Osteocyte (in vitro differentiated cells): ENCODE measurements around the gene ANKRD16. TPM values are rescaled to one million over a fixed set of nuclear protein-coding genes. Genes with fewer than 3 reads are reported as not detected.

Experiments used
- DNase-seq: peaks from one replicate; pipeline ENCODE4 v3.0.0; 2021; ENCODE audit warnings: mixed read lengths; ENCODE audit not compliant: unreplicated experiment; ENCODE audit errors: extremely low spot score
- H3K27ac Mint-ChIP-seq: one replicate; pipeline ENCODE4 v1.8.0; 2021; ENCODE audit warnings: mild to moderate bottlenecking, mixed read lengths; ENCODE audit not compliant: unreplicated experiment
- H3K27me3 Mint-ChIP-seq: one replicate; pipeline ENCODE4 v1.8.0; 2021; ENCODE audit warnings: mixed read lengths; ENCODE audit not compliant: unreplicated experiment
- H3K36me3 Mint-ChIP-seq: one replicate; pipeline ENCODE4 v1.8.0; 2021; ENCODE audit warnings: mixed read lengths; ENCODE audit not compliant: unreplicated experiment
- H3K4me1 Mint-ChIP-seq: one replicate; pipeline ENCODE4 v1.8.0; 2021; ENCODE audit warnings: mixed read lengths; ENCODE audit not compliant: unreplicated experiment
- H3K4me3 Mint-ChIP-seq: one replicate; pipeline ENCODE4 v1.8.0; 2021; ENCODE audit warnings: mild to moderate bottlenecking, moderate library complexity, mixed read lengths; ENCODE audit not compliant: unreplicated experiment
- H3K9me3 Mint-ChIP-seq: one replicate; pipeline ENCODE4 v1.8.0; 2021; ENCODE audit warnings: mixed read lengths; ENCODE audit not compliant: unreplicated experiment
- CTCF ChIP-seq: fragments of 200-600 bp; sonication (generic); IDR thresholded peaks from 2 replicates; pipeline ENCODE4 v1.5.0; 2021; ENCODE audit warnings: antibody characterized with exemption, mild to moderate bottlenecking, moderate library complexity
- total RNA-seq: library from RNA; stranded (reverse); gene quantifications from 2 replicates; pipeline ENCODE4 v1.2.1, GENCODE V29; 2021

The ANKRD16 gene
- total RNA-seq, 1 donor from 2014 or later = 8.8 TPM

- Mint-ChIP-seq H3K4me1 (peaks cover 9% of the 10 kb centered on the region), H3K4me3 (no peak overlapping the region), H3K27me3 (no peaks in the 10 kb centered on the region), H3K9me3 (no peaks in the 10 kb centered on the region), H3K27ac (no peak overlapping the region), H3K36me3 (no peaks in the 10 kb centered on the region)
- no peak for TF ChIP-seq CTCF
- DNase-seq = no peak
These were observed 70.8 kb downstream of the ANKRD16 start for GRCh38 chr10:5818894-5819293.

- no peak for TF ChIP-seq CTCF
- no peak for DNase-seq
- no peak overlapping the region for H3K27ac Mint-ChIP-seq
- H3K27me3 Mint-ChIP-seq = no peaks in the 10 kb centered on the region
- no peaks in the 10 kb centered on the region for H3K9me3 Mint-ChIP-seq
- H3K36me3 Mint-ChIP-seq = no peaks in the 10 kb centered on the region
- H3K4me1 Mint-ChIP-seq = peaks cover 9% of the 10 kb centered on the region
- no peak overlapping the region for H3K4me3 Mint-ChIP-seq
These were observed 71.7 kb downstream of the ANKRD16 start for GRCh38 chr10:5818048-5818331.

DNA sequence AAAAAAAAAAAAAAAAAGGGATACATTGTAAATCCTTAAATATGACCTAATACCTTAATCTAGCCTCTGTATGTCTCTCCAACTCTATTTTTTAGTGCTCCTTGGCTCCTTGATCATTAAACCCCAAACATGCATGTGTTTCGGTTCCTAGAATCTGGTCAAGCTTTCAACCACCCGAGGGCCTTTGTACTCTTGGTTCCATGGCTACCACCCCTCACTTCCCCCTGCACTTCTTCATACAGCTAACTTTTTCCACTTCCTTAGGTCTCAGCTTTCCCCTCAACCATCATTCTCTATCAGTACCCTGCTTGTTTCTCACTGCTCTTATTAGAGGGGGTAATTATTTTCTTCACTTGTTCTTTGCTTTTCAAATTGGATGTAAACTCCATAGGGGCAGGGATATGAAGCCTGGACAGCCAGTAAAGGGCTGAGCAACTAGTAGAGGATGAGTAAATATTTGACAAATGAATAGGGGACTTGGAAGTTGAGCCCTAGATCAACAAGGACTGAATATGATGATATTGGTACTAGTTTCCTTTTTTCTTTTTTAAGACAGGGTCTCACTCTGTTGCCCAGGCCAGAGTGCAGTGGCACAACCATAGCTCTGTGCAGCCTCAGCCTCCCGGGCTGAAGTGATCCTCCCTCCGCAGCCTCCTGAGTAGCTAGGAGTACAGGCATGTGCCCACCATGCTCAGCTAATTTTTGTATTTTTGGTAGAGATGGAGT lies 72.2 kb downstream of the ANKRD16 start:
- DNase-seq = no peak
- H3K4me3 Mint-ChIP-seq = no peak overlapping the region
- H3K36me3 Mint-ChIP-seq = no peaks in the 10 kb centered on the region
- peaks cover 9% of the 10 kb centered on the region for H3K4me1 Mint-ChIP-seq
- no peak overlapping the region for H3K27ac Mint-ChIP-seq
- no peaks in the 10 kb centered on the region for H3K9me3 Mint-ChIP-seq
- H3K27me3 Mint-ChIP-seq = no peaks in the 10 kb centered on the region
- TF ChIP-seq CTCF = no peak

DNA sequence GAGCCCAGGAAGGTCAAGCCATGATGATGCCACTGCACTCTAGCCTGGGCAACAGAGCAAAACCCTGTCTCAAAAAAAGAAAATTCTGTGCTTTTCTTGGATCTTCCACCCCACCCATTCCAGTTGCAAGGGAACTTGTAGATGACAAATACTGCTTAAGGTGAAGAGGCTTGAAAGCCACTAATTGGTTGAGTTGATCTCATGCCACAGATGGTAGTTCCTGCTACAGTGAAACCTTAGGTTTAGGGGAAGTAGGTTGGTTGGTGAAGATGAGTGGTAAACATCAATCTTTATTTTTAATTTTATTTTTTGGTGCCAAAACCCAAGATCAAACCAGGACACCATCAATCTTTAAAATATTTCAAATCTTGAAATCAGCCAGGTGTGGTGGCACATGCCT lies 73.5 kb downstream of the ANKRD16 start:
- peaks cover 21% of the 10 kb centered on the region for H3K4me1 Mint-ChIP-seq
- H3K27ac Mint-ChIP-seq = no peak overlapping the region
- H3K36me3 Mint-ChIP-seq = no peaks in the 10 kb centered on the region
- no peak overlapping the region for H3K4me3 Mint-ChIP-seq
- no peaks in the 10 kb centered on the region for H3K9me3 Mint-ChIP-seq
- DNase-seq = no peak
- no peak for TF ChIP-seq CTCF
- no peaks in the 10 kb centered on the region for H3K27me3 Mint-ChIP-seq

GRCh38 chr10:5814110-5815107 lies 75.3 kb downstream of the ANKRD16 start:
- peak; percentile 25 for DNase-seq
- no peaks in the 10 kb centered on the region for H3K36me3 Mint-ChIP-seq
- TF ChIP-seq CTCF = no peak
- peaks cover 38% of the 10 kb centered on the region for H3K4me1 Mint-ChIP-seq
- H3K4me3 Mint-ChIP-seq = peak overlapping the region; percentile 83
- no peaks in the 10 kb centered on the region for H3K9me3 Mint-ChIP-seq
- H3K27ac Mint-ChIP-seq = peak overlapping the region; percentile 88
- no peaks in the 10 kb centered on the region for H3K27me3 Mint-ChIP-seq
